Breast epithelium (tissue), 4 donors: ENCODE results near the gene KRTAP5-1. TPM values are rescaled to one million over a fixed set of nuclear protein-coding genes. Genes with fewer than 3 reads are reported as not detected.
"Not testable (repeated sequence)": the region's sequence is repeated elsewhere in the genome, so short reads cannot be mapped to it uniquely, and the experiment has no call there.

Experiments used
- DNase-seq, 2 donors: peaks; one replicate each; pipeline ENCODE4 v3.0.0-alpha.2; 2019; ENCODE audit warnings: low spot score in 2 of 2
- H3K27ac ChIP-seq, 2 donors: fragments of 200-600 bp; sonication (generic) in 1 of 2; one replicate each; pipeline ENCODE4 v1.5.1; 2016 to 2019; ENCODE audit warnings: mild to moderate bottlenecking in 1 of 2
- H3K27me3 ChIP-seq, 2 donors: fragments of 200-600 bp; sonication (generic) in 1 of 2; one replicate each; pipeline versions ENCODE4 v1.5.1 to v1.6.0; 2017 to 2019; ENCODE audit warnings: control low read depth in 1 of 2, mild to moderate bottlenecking in 1 of 2
- H3K36me3 ChIP-seq: fragments of 200-600 bp; one replicate; pipeline ENCODE4 v1.5.1; 2019
- H3K4me1 ChIP-seq, 2 donors: fragments of 200-600 bp; sonication (generic); one replicate each; pipeline ENCODE4 v1.5.1; 2016 to 2019; ENCODE audit warnings: control low read depth in 1 of 2
- H3K4me3 ChIP-seq, 3 donors: fragments of 200-600 bp; sonication (generic); 1 replicate in 2 of 3; 2 replicates in 1 of 3; pipeline ENCODE4 v1.5.1; 2016 to 2019; ENCODE audit warnings: mild to moderate bottlenecking in 3 of 3, moderate library complexity in 2 of 3
- H3K9me3 ChIP-seq, 2 donors: fragments of 200-600 bp; sonication (generic) in 1 of 2; one replicate each; pipeline ENCODE4 v1.5.1; 2016 to 2019; ENCODE audit warnings: control low read depth in 1 of 2
- POLR2A ChIP-seq: fragments of 450-650 bp; IDR thresholded peaks from one replicate; pipeline ENCODE4 v1.6.1; 2016; ENCODE audit warnings: antibody characterized with exemption, mild to moderate bottlenecking, moderate library complexity
- POLR2AphosphoS5 ChIP-seq, 3 donors: sonication (generic); formaldehyde crosslinking; IDR thresholded peaks; one replicate each; pipeline ENCODE4 v1.6.1; 2017; ENCODE audit warnings: antibody characterized with exemption in 3 of 3
- intact Hi-C: fragments of 100-400 bp; cut with DNase I; formaldehyde crosslinking; loops from one replicate; pipeline ENCODE4 v1.15.1; 2023; ENCODE audit warnings: low total_unique reads
- total RNA-seq, 3 donors: library from RNA; depleted of rRNA; stranded (reverse); fragments of >200 nt; gene quantifications; one replicate each; pipeline ENCODE4 v1.1.0, GENCODE V29; 2016
- TF ChIP-seq, protein P1 (sequence below), 3 donors: fragments of 450-650 bp; IDR thresholded peaks; one replicate each; pipeline ENCODE4 v1.5.1; 2016 to 2017; ENCODE audit warnings: antibody characterized with exemption in 3 of 3, mild to moderate bottlenecking in 3 of 3, moderate library complexity in 3 of 3

Gene KRTAP5-1, protein sequence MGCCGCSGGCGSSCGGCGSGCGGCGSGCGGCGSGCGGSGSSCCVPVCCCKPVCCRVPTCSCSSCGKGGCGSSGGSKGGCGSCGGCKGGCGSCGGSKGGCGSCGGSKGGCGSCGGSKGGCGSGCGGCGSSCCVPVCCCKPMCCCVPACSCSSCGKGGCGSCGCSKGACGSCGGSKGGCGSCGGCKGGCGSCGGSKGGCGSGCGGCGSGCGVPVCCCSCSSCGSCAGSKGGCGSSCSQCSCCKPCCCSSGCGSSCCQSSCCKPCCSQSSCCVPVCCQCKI
- not detected for total RNA-seq

DNA sequence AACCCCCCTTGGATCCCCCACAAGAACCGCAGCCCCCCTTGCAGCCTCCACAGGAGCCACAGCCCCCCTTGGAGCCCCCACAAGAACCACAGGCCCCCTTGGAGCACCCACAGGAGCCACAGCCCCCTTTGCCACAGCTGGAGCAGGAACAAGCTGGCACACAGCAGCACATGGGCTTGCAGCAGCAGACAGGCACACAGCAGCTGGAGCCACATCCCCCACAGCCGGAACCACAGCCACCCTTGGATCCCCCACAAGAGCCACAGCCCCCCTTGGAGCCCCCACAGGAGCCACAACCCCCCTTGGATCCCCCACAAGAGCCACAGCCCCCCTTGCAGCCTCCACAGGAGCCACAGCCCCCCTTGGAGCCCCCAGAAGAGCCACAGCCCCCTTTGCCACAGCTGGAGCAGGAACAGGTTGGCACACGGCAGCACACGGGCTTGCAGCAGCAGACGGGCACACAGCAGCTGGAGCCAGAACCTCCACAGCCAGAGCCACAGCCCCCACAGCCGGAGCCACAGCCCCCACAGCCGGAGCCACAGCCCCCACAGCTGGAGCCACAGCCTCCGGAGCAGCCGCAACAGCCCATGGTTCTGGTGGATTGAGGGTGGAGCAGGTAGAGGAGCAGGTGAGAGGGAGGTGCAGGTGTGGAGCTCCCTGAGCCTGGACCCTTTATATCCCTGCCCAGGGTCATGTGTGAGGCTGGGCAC lies at the start of gene KRTAP5-1:
Gene KRTAP5-1, minus strand, starts transcription at position 623 of the 710 bp plus-strand sequence. Its CDS starts 34 bp downstream, at position 589.
- not testable (repeated sequence) for H3K4me3 ChIP-seq, H3K27me3 ChIP-seq, H3K9me3 ChIP-seq, H3K4me1 ChIP-seq, H3K36me3 ChIP-seq, H3K27ac ChIP-seq, DNase-seq
- intact Hi-C loops = loop anchor here (1.0 kb wide), 1 partner anchor 328 kb away; no protein-coding TSS in a partner anchor

DNA sequence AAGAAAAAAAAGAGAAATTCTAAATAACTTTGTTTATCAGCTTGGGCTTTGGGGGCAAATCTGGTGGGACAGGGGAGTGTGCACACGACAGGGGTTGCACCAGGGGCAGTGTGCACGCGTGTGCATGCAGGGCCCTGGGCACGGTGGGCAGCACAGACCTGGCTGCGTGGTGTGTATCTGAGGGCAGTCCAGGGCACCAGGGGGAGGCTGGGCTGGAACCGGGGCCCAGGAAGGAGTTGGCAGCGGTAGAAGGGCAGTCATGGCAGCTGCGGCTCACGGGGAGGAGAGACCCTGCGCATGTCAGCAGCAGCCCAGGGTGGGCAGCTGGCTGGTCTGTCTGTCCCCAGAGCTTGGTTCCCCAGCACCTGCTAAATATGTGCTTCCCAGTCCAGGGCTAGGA lies 48.8 kb upstream of the KRTAP5-1 start:
- intact Hi-C loops = no loop called here
- DNase-seq = no peak
- H3K36me3 ChIP-seq = no peaks in the 10 kb centered on the region

GRCh38 chr11:1632053-1632714 lies 47.1 kb upstream of the KRTAP5-1 start:
- Histone ChIP-seq H3K27ac (no peak overlapping the region), H3K9me3 (no peaks in the 10 kb centered on the region), H3K27me3 (peaks cover 0 to 41% of the 10 kb centered on the region in 2 donors), H3K4me3 (no peak overlapping the region), H3K4me1 (no peaks in the 10 kb centered on the region), H3K36me3 (no peaks in the 10 kb centered on the region)
- TF ChIP-seq POLR2A (no peak), POLR2AphosphoS5 (IDR thresholded peaks at IDR 0.05) (no peak)
- TF ChIP-seq, protein P1, sequence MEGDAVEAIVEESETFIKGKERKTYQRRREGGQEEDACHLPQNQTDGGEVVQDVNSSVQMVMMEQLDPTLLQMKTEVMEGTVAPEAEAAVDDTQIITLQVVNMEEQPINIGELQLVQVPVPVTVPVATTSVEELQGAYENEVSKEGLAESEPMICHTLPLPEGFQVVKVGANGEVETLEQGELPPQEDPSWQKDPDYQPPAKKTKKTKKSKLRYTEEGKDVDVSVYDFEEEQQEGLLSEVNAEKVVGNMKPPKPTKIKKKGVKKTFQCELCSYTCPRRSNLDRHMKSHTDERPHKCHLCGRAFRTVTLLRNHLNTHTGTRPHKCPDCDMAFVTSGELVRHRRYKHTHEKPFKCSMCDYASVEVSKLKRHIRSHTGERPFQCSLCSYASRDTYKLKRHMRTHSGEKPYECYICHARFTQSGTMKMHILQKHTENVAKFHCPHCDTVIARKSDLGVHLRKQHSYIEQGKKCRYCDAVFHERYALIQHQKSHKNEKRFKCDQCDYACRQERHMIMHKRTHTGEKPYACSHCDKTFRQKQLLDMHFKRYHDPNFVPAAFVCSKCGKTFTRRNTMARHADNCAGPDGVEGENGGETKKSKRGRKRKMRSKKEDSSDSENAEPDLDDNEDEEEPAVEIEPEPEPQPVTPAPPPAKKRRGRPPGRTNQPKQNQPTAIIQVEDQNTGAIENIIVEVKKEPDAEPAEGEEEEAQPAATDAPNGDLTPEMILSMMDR (IDR thresholded peaks at IDR 0.05) = no peak
- intact Hi-C loops = no loop called here
- DNase-seq = no peak

More for the DNA sequence above, 48.8 kb upstream of the KRTAP5-1 start:
- Histone ChIP-seq H3K4me1 (no peaks in the 10 kb centered on the region), H3K27ac (no peak overlapping the region), H3K27me3 (peaks cover 0 to 35% of the 10 kb centered on the region in 2 donors), H3K9me3 (no peaks in the 10 kb centered on the region), H3K4me3 (no peak overlapping the region)
- TF ChIP-seq POLR2A = no peak
- TF ChIP-seq, protein P1 (IDR thresholded peaks at IDR 0.05) = no peak
- no peak for TF ChIP-seq POLR2AphosphoS5 (IDR thresholded peaks at IDR 0.05)

- Histone ChIP-seq H3K4me3 (no peak overlapping the region), H3K4me1 (no peaks in the 10 kb centered on the region), H3K27ac (no peak overlapping the region), H3K27me3 (peaks cover 0 to 41% of the 10 kb centered on the region in 2 donors), H3K36me3 (no peaks in the 10 kb centered on the region), H3K9me3 (no peaks in the 10 kb centered on the region)
- no peak for DNase-seq
- intact Hi-C loops = no loop called here
- TF ChIP-seq POLR2AphosphoS5 (IDR thresholded peaks at IDR 0.05) (no peak), POLR2A (no peak)
- TF ChIP-seq, protein P1 (IDR thresholded peaks at IDR 0.05) = no peak
Observed at GRCh38 chr11:1631066-1631568, 46.0 kb upstream of the KRTAP5-1 start.

GRCh38 chr11:1630271-1630670 lies 45.2 kb upstream of the KRTAP5-1 start:
- TF ChIP-seq, protein P1 (IDR thresholded peaks at IDR 0.05) = no peak
- no peak for TF ChIP-seq POLR2AphosphoS5 (IDR thresholded peaks at IDR 0.05)
- H3K9me3 ChIP-seq = no peaks in the 10 kb centered on the region
- no peaks in the 10 kb centered on the region for H3K4me1 ChIP-seq
- no peak overlapping the region for H3K27ac ChIP-seq
- intact Hi-C loops = no loop called here
- H3K36me3 ChIP-seq = no peaks in the 10 kb centered on the region
- peaks cover 0 to 41% of the 10 kb centered on the region in 2 donors for H3K27me3 ChIP-seq
- H3K4me3 ChIP-seq = no peak overlapping the region
- no peak for DNase-seq
